HG03378 (cell line): ENCODE results near the gene CFAP69.

ENCODE experiments used
- ATAC-seq: cut with Tn5 transposase; IDR thresholded peaks from one replicate; pipeline ENCODE4 v1.9.1; 2021; ENCODE audit warnings: mild to moderate bottlenecking, moderate library complexity; ENCODE audit not compliant: unreplicated experiment

CFAP69 gene

GRCh38 chr7:90244909-90245851 lies at the start of gene CFAP69:
Gene CFAP69, plus strand, starts transcription at chr7:90245174. Its CDS starts 251 bp downstream, at chr7:90245425.
- peak; percentile 92 for ATAC-seq

- ATAC-seq, result no peak
These were observed 43.3 kb upstream of the CFAP69 start for GRCh38 chr7:90201500-90202195.

GRCh38 chr7:90207956-90208355 lies 37.0 kb upstream of the CFAP69 start:
- no peak for ATAC-seq

GRCh38 chr7:90209776-90210175 lies 35.2 kb upstream of the CFAP69 start:
- no peak for ATAC-seq

- no peak for ATAC-seq
These were observed 34.5 kb upstream of the CFAP69 start for GRCh38 chr7:90210475-90210874.

GRCh38 chr7:90210981-90211380 lies 34.0 kb upstream of the CFAP69 start:
- no peak for ATAC-seq

- ATAC-seq, result peak; percentile 69
These were observed 33.4 kb upstream of the CFAP69 start, which contains the start of gene STEAP2 for GRCh38 chr7:90211391-90212148. Gene STEAP2, plus strand, starts transcription at chr7:90211740. Its CDS starts 13,343 bp downstream, at chr7:90225083.

- ATAC-seq, result no peak
These were observed 32.9 kb upstream of the CFAP69 start for GRCh38 chr7:90212149-90212495.

GRCh38 chr7:90213521-90213920 lies 31.5 kb upstream of the CFAP69 start:
- ATAC-seq, result no peak

- no peak for ATAC-seq
These were observed 28.8 kb upstream of the CFAP69 start for GRCh38 chr7:90216080-90216674.

- ATAC-seq, result no peak
These were observed 28.2 kb upstream of the CFAP69 start for GRCh38 chr7:90216771-90217170.

GRCh38 chr7:90222390-90222789 lies 22.6 kb upstream of the CFAP69 start:
- ATAC-seq, result no peak

GRCh38 chr7:90222811-90223725 lies 21.9 kb upstream of the CFAP69 start:
- ATAC-seq, result no peak

GRCh38 chr7:90224195-90224594 lies 20.8 kb upstream of the CFAP69 start:
- no peak for ATAC-seq

- no peak for ATAC-seq
These were observed 19.8 kb upstream of the CFAP69 start for GRCh38 chr7:90225181-90225580.

GRCh38 chr7:90225601-90226000 lies 19.4 kb upstream of the CFAP69 start:
- ATAC-seq, result no peak

GRCh38 chr7:90227259-90227658 lies 17.7 kb upstream of the CFAP69 start:
- ATAC-seq, result no peak

- ATAC-seq, result no peak
These were observed 15.3 kb upstream of the CFAP69 start for GRCh38 chr7:90229682-90230081.

GRCh38 chr7:90230834-90231233 lies 14.1 kb upstream of the CFAP69 start:
- no peak for ATAC-seq

- ATAC-seq, result no peak
These were observed 13.7 kb upstream of the CFAP69 start for GRCh38 chr7:90231304-90231703.
